ENCODE measurements around the gene MAPK14.

MAPK14 gene

GRCh38 chr6:36141091-36141490, 113.5 kb downstream of the MAPK14 start:
- DNase-seq = no peak

DNA sequence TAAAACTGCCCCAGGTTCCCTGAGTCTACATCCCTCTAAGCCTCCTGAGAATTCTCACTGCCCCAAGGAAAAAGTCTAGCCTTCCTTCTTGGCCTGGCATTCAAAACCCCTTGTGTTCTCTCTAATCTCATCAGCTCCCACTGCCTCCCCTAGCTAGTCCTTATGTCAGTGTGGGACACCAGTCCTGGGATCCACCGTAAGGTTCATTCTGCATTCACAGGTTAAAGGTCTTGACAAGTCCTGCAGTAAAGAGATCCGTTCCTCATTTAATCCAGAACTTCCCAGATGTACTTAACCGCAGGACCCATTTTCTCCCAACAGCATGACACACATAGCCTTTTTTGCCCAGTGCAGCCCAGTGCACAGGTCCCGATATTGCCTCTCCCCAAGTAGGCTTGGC, 114.4 kb downstream of the MAPK14 start:
- DNase-seq = no peak

GRCh38 chr6:36142971-36143838, 115.6 kb downstream of the MAPK14 start:
- no peak for DNase-seq

DNA sequence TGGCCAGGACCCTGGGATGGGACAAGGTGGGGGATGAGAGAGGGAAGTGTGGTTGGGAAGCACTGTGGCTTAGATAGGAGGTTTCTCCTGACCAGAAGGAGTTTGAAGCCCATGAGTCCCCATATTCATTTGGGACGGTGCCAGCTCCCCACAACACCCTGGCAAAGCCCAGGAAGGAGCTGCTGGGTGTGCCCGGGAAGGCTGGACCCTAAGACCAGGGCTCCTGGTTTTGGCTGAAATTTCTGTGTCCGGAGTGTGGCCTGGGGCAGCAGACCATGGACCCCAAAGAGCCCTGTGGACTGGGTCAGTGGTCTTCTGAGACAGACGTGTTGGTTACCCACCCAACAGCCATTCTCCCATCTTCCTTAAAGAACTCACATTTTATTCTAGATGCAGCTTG, 117.9 kb downstream of the MAPK14 start:
- DNase-seq = no peak

- DNase-seq = no peak
Measured at GRCh38 chr6:36147294-36147693, 119.7 kb downstream of the MAPK14 start.

DNA sequence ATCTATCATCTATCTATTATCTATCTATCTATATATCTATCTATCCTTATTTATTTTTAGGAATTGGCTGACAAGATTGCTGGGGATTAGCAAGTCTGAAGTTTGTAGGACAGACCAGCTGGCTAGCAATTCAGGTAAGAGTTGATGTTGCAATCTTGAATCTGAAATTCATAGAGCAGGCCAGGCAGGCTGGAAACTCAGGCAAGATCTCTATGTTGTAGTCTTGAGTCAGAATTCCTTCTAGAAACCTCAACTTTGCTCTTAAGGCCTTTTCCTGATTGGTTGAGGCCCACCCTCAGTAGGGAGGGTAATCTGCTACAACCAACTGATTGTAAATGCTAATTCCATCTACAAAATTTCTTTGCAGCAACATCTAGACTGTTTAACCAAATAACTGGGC, 121.9 kb downstream of the MAPK14 start:
- DNase-seq = no peak

GRCh38 chr6:36150283-36150682, 122.7 kb downstream of the MAPK14 start:
- DNase-seq = no peak

DNA sequence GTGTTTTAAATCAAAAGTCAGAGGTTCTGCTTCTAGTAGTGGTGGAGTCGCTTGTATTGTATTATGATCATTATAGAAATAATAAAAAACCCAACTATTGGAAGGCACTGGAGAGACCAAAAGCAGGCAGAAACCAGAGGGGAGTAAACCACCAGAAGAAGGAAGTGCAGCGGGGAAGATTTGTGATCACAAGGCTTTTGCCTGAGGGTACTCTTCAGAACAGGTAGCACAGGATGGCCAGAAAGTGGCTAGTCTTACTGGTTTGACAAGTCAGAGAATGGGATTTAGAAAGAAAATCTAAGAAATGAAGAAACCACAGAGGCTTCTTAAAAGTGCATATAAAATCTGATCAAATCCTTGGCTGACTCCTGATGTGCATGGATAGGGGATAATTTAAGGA, 126.7 kb downstream of the MAPK14 start:
- DNase-seq = no peak

DNA sequence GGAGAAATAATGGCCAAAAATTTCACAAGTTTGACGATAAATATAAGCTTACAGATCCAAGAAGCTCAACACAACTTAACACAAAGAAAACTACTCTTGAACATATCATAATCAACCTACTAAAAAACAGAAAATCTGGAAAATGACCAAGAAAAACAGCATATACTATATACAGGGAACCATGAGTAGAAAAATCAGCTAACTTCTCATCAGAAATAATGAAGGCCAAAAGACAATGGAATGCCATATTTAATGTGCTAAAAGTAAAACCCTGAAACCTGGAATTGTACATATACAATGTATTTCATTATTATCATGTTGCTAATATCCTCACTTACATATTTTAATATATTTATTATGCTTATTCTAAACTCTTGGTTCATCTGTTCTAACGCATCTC, 128.1 kb downstream of the MAPK14 start:
- DNase-seq = no peak

DNA sequence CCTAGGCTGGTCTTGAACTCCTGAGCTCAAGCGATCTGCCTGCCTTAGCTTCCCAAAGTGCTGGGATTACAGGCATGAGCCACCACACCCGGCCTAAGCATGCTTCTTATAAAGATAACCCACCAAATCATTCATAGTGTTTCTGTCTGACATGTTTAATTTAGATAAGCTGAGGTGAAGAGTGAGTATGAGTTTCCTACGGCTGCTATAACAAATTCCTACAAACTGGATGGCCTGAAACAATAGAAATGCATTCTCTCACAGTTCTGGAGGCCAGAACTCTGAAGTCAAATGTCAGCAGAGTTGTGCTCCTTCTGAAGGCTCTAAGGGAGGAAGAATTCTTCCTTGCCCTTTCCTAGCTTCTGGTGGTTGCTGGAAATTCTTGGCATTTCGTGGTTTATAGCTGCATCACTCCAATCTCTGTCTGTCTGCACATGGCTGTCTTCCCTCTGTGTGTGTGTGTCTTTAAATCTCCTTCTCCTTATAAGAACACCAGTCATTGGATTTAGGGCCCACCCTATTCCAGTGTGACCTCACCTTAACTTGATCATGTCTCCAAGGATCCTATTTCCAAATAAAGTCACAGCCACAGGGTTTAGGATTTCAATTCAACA, 132.6 kb downstream of the MAPK14 start:
- no peak for DNase-seq

All from stimulated activated CD4-positive, alpha-beta T cell treated with anti-CD3 and anti-CD28 coated beads, Interleukin-1b, Interleukin-23, amount 100 ng/mL, for 48 hours (primary cell).